ENCODE measurements around the gene TNIK.

TNIK gene

GRCh38 chr3:171340434-171340833, 119.8 kb downstream of the TNIK start:
- DNase-seq (ENCODE audit: low spot score), result no peak

GRCh38 chr3:171339598-171339997, 120.6 kb downstream of the TNIK start:
- no peak for DNase-seq (ENCODE audit: low spot score)

GRCh38 chr3:171336406-171336805, 123.8 kb downstream of the TNIK start:
- DNase-seq (ENCODE audit: low spot score), result no peak

- DNase-seq (ENCODE audit: low spot score), result no peak
Measured at GRCh38 chr3:171335559-171335958, 124.6 kb downstream of the TNIK start.

- no peak for DNase-seq (ENCODE audit: low spot score)
Measured at GRCh38 chr3:171334465-171334811, 125.8 kb downstream of the TNIK start.

GRCh38 chr3:171333784-171334464, 126.3 kb downstream of the TNIK start:
- no peak for DNase-seq (ENCODE audit: low spot score)

GRCh38 chr3:171330938-171331337, 129.3 kb downstream of the TNIK start:
- DNase-seq (ENCODE audit: low spot score), result no peak

GRCh38 chr3:171329746-171330145, 130.5 kb downstream of the TNIK start:
- no peak for DNase-seq (ENCODE audit: low spot score)

- no peak for DNase-seq (ENCODE audit: low spot score)
Measured at GRCh38 chr3:171328419-171329082, 131.7 kb downstream of the TNIK start.

GRCh38 chr3:171327441-171328174, 132.6 kb downstream of the TNIK start:
- no peak for DNase-seq (ENCODE audit: low spot score)

- DNase-seq (ENCODE audit: low spot score), result no peak
Measured at GRCh38 chr3:171326717-171327440, 133.3 kb downstream of the TNIK start.

- no peak for DNase-seq (ENCODE audit: low spot score)
Measured at GRCh38 chr3:171323938-171324536, 136.2 kb downstream of the TNIK start.

GRCh38 chr3:171321559-171322360, 138.4 kb downstream of the TNIK start:
- DNase-seq (ENCODE audit: low spot score), result no peak

GRCh38 chr3:171320750-171321558, 139.3 kb downstream of the TNIK start:
- peak; percentile 12 for DNase-seq (ENCODE audit: low spot score)

GRCh38 chr3:171317171-171317570, 143.0 kb downstream of the TNIK start:
- DNase-seq (ENCODE audit: low spot score), result no peak

GRCh38 chr3:171315919-171316318, 144.3 kb downstream of the TNIK start:
- DNase-seq (ENCODE audit: low spot score), result no peak

- no peak for DNase-seq (ENCODE audit: low spot score)
Measured at GRCh38 chr3:171315101-171315500, 145.1 kb downstream of the TNIK start.

GRCh38 chr3:171314341-171314740, 145.9 kb downstream of the TNIK start:
- DNase-seq (ENCODE audit: low spot score), result no peak

GRCh38 chr3:171313702-171314101, 146.5 kb downstream of the TNIK start:
- no peak for DNase-seq (ENCODE audit: low spot score)

GRCh38 chr3:171312741-171313140, 147.5 kb downstream of the TNIK start:
- no peak for DNase-seq (ENCODE audit: low spot score)
